Measurements from ENCODE around the gene MORN3. TPM values are rescaled to one million over a fixed set of nuclear protein-coding genes. Genes with fewer than 3 reads are reported as not detected.

MORN3 gene
- total RNA-seq, 6 donors from 2014 or later: 0.69 to 5.6 (median 1.2) TPM

GRCh38 chr12:121626853-121627640, 42.4 kb downstream of the MORN3 start:
- Histone ChIP-seq H3K4me1 (peaks cover 49 to 62% (median 52%) of the 10 kb centered on the region in 4 donors), H3K27ac (peak overlapping the region; percentile 90 to 99 (median 94)), H3K27me3 (no peaks in the 10 kb centered on the region), H3K4me3 (peak overlapping the region; percentile 61 to 93 (median 70)), H3K36me3 (no peaks in the 10 kb centered on the region), H3K9me3 (no peaks in the 10 kb centered on the region)
- ATAC-seq (ENCODE audit: low FRiP score in 2 of 2) (peak; percentile 71 to 77), DNase-seq (peak; percentile 69 to 90)
- 0 to 1% methylated on average over 13 to 40 of the region's 53 CpGs for WGBS, 2 donors
- no peak for TF ChIP-seq POLR2A (IDR thresholded peaks at IDR 0.05)
- TF ChIP-seq CTCF (IDR thresholded peaks at IDR 0.05): peak in 2 of 6 experiments; percentile 11 to 39
- peak in 1 of 2 donors; percentile 42 for TF ChIP-seq POLR2AphosphoS5 (IDR thresholded peaks at IDR 0.05)
- TF ChIP-seq EP300 (IDR thresholded peaks at IDR 0.05): no peak

DNA sequence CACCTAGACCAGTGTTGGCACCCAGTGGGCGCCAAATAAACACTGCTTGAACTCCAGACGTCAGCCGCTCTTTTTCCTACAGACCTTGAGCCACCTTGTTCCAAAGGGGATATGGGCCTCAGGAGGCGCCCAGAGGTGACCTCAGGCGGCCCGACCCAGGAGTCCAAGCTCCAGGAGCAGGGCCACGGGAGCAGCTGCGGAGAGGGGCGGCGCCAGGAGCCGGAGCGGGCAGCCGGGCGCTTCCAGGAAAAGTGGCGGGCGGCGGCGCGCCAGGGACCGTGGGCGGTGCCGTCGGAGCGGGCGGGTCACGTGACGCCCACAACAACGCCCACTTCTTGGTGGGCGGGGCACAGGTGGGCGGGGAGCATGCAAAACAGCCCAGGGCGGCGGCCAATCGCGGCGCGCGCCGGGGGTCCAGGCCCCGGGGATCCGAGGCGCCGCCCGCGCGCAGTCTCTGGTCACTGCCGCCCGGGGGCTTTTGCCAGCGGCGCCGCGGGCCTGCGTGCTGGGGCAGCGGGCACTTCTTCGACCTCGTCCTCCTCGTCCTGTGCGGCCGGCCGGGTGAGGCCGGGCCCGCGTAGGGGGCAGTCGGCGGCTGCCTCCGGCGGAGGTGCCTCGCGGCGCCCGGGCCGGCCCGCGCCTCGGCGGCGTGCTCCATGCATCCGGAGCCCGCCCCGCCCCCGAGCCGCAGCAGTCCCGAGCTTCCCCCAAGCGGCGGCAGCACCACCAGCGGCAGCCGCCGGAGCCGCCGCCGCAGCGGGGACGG, 43.2 kb downstream of the MORN3 start, which contains the start of gene ORAI1:
TSS of gene ORAI1 (plus strand) at position 444 of the 766 bp plus-strand sequence.
- Histone ChIP-seq H3K4me1 (peaks cover 43 to 54% (median 45%) of the 10 kb centered on the region in 4 donors), H3K27ac (peak within 1 kb of the TSS; percentile 90 to 99 (median 94)), H3K36me3 (no peaks in the 10 kb centered on the region), H3K27me3 (no peaks in the 10 kb centered on the region), H3K4me3 (peak within 1 kb of the TSS; percentile 61 to 93 (median 70)), H3K9me3 (no peaks in the 10 kb centered on the region)
- WGBS, 2 donors: 3 to 6% methylated on average over 3 to 14 of the region's 92 CpGs
- TF ChIP-seq POLR2A (IDR thresholded peaks at IDR 0.05) (peak in 3 of 4 donors; percentile 70 to 91 (median 89)), CTCF (IDR thresholded peaks at IDR 0.05) (peak; percentile 18 to 73 (median 60)), EP300 (IDR thresholded peaks at IDR 0.05) (peak in 1 of 4 donors; percentile 16), POLR2AphosphoS5 (IDR thresholded peaks at IDR 0.05) (peak; percentile 70 to 73)
- DNase-seq: peak; percentile 99 to 100
- ATAC-seq (ENCODE audit: low FRiP score in 2 of 2): peak; percentile 92 to 95

DNA sequence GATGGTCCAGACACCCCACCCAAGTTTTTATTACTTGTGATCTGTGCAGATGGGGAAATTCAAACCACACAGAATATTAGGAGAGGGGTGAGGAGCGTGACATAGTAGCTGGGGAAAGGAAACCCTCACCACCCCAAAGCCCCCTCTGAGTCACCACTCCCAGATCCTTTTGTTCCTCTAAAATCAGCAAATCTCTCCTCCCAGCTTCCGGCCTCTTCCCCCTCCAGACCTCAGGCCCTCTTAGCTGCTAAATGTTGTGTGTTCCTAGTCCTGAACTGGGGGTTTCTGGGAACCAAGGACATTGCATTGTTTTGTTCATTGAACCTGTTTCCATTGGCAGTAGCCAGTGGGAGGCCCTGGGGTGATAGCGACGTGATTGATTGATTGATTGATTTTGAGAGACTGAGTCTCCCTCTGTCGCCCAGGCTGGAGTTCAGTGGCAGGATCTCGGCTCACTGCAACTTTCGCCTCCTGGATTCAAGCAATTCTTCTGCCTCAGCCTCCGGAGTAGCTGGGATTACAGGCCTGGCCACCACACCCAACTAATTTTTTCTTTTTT, 49.0 kb downstream of the MORN3 start:
- H3K4me1 ChIP-seq: peaks cover 6 to 16% (median 7%) of the 10 kb centered on the region in 4 donors
- no peaks in the 10 kb centered on the region for H3K27me3 ChIP-seq
- H3K9me3 ChIP-seq: no peaks in the 10 kb centered on the region
- H3K36me3 ChIP-seq: no peaks in the 10 kb centered on the region
- H3K27ac ChIP-seq: peak overlapping the region in 1 of 4 donors; percentile 30
- H3K4me3 ChIP-seq: no peak overlapping the region
- 78 to 91% methylated on average over 6 to 8 of the region's 8 CpGs for WGBS, 2 donors
- no peak for TF ChIP-seq EP300 (IDR thresholded peaks at IDR 0.05)
- no peak for TF ChIP-seq CTCF (IDR thresholded peaks at IDR 0.05)
- TF ChIP-seq POLR2A (IDR thresholded peaks at IDR 0.05): no peak
- no peak for TF ChIP-seq POLR2AphosphoS5 (IDR thresholded peaks at IDR 0.05)
- peak in 1 of 2 donors; percentile 51 for ATAC-seq (ENCODE audit: low FRiP score in 2 of 2)
- no peak for DNase-seq

GRCh38 chr12:121618659-121619233, 50.7 kb downstream of the MORN3 start:
- DNase-seq (no peak), ATAC-seq (ENCODE audit: low FRiP score in 2 of 2) (no peak)
- Histone ChIP-seq H3K36me3 (no peaks in the 10 kb centered on the region), H3K4me1 (peaks cover 0 to 5% (median 0%) of the 10 kb centered on the region in 4 donors), H3K27me3 (no peaks in the 10 kb centered on the region), H3K9me3 (no peaks in the 10 kb centered on the region), H3K4me3 (no peak overlapping the region), H3K27ac (no peak overlapping the region)
- WGBS, 2 donors: 85 to 90% methylated on average over 5 of the region's 5 CpGs
- TF ChIP-seq POLR2A (IDR thresholded peaks at IDR 0.05): no peak
- no peak for TF ChIP-seq POLR2AphosphoS5 (IDR thresholded peaks at IDR 0.05)
- TF ChIP-seq EP300 (IDR thresholded peaks at IDR 0.05): no peak
- TF ChIP-seq CTCF (IDR thresholded peaks at IDR 0.05): no peak

Data from upper lobe of left lung (tissue), 6 donors.